Kidney epithelial cell (primary cell): ENCODE measurements around the gene CCBE1. TPM values are rescaled to one million over a fixed set of nuclear protein-coding genes. Genes with fewer than 3 reads are reported as not detected.
"Not testable (repeated sequence)": the region's sequence is repeated elsewhere in the genome, so short reads cannot be mapped to it uniquely, and the experiment has no call there.

Experiments
- DNase-seq: peaks from one replicate; pipeline ENCODE4 v3.0.0-alpha.2; 2010; ENCODE audit warnings: low read depth
- H3K27me3 ChIP-seq: 2 replicates; pipeline ENCODE4 v1.6.0; 2011; ENCODE audit warnings: low read length; ENCODE audit not compliant: control insufficient read depth, insufficient read depth
- H3K36me3 ChIP-seq: 2 replicates; pipeline ENCODE4 v1.5.1; 2011; ENCODE audit warnings: low read length; ENCODE audit not compliant: control insufficient read depth, insufficient read depth
- H3K4me3 ChIP-seq: 2 replicates; pipeline ENCODE4 v1.5.1; 2011; ENCODE audit warnings: low read depth, mild to moderate bottlenecking, control low read depth, low read length
- CTCF ChIP-seq: IDR thresholded peaks from 2 replicates; pipeline ENCODE4 v1.5.1; 2011; ENCODE audit warnings: mild to moderate bottlenecking, moderate library complexity, low read length, control low read depth, inconsistent platforms; ENCODE audit not compliant: insufficient read depth, poor library complexity, severe bottlenecking
- total RNA-seq: library from RNA; depleted of rRNA; stranded (reverse); fragments of >200 nt; gene quantifications from 2 replicates; pipeline ENCODE4 v1.2.3, GENCODE V29; 2015

Gene CCBE1
- total RNA-seq, 1 donor from 2014 or later, result 1.2 TPM

GRCh38 chr18:59737776-59738300 lies 40.6 kb upstream of the CCBE1 start:
- no peak for TF ChIP-seq CTCF
- no peak for DNase-seq
- Histone ChIP-seq H3K36me3 (no peaks in the 10 kb centered on the region), H3K27me3 (no peaks in the 10 kb centered on the region), H3K4me3 (no peak overlapping the region)

GRCh38 chr18:59737335-59737734 lies 40.1 kb upstream of the CCBE1 start:
- H3K27me3 ChIP-seq, H3K36me3 ChIP-seq, H3K4me3 ChIP-seq, DNase-seq: not testable (repeated sequence)

- H3K4me3 ChIP-seq, result no peak overlapping the region
- TF ChIP-seq CTCF, result no peak
- no peak for DNase-seq
- no peaks in the 10 kb centered on the region for H3K27me3 ChIP-seq
- H3K36me3 ChIP-seq, result no peaks in the 10 kb centered on the region
These were observed 38.8 kb upstream of the CCBE1 start for GRCh38 chr18:59736061-59736460.

- Histone ChIP-seq H3K27me3 (no peaks in the 10 kb centered on the region), H3K4me3 (no peak overlapping the region), H3K36me3 (no peaks in the 10 kb centered on the region)
- no peak for TF ChIP-seq CTCF
- DNase-seq, result no peak
These were observed 38.1 kb upstream of the CCBE1 start for GRCh38 chr18:59735269-59735860.

GRCh38 chr18:59733421-59733820 lies 36.2 kb upstream of the CCBE1 start:
- Histone ChIP-seq H3K4me3 (no peak overlapping the region), H3K36me3 (no peaks in the 10 kb centered on the region), H3K27me3 (no peaks in the 10 kb centered on the region)
- no peak for TF ChIP-seq CTCF
- no peak for DNase-seq

GRCh38 chr18:59730896-59731295 lies 33.7 kb upstream of the CCBE1 start:
- no peak for TF ChIP-seq CTCF
- no peaks in the 10 kb centered on the region for H3K36me3 ChIP-seq
- no peaks in the 10 kb centered on the region for H3K27me3 ChIP-seq
- H3K4me3 ChIP-seq, result no peak overlapping the region
- no peak for DNase-seq
